Endodermal cell (in vitro differentiated cells): ENCODE results near the gene IPCEF1. TPM values are rescaled to one million over a fixed set of nuclear protein-coding genes. Genes with fewer than 3 reads are reported as not detected.

Source experiments
- DNase-seq: peaks from one replicate; pipeline ENCODE4 v3.0.0-alpha.2; 2017
- H3K27ac ChIP-seq: 2 replicates; pipeline ENCODE4 v1.5.1; 2013; ENCODE audit warnings: mild to moderate bottlenecking, low read depth, low read length, moderate library complexity
- H3K27me3 ChIP-seq: 2 replicates; pipeline ENCODE4 v1.6.1; 2013; ENCODE audit warnings: mild to moderate bottlenecking, low read length, moderate library complexity; ENCODE audit not compliant: insufficient read depth, control insufficient read depth, poor library complexity, severe bottlenecking
- H3K36me3 ChIP-seq: 2 replicates; pipeline ENCODE4 v1.7.0; 2013; ENCODE audit warnings: mild to moderate bottlenecking, low read length, moderate library complexity; ENCODE audit not compliant: control insufficient read depth, insufficient read depth
- H3K4me1 ChIP-seq: one replicate; pipeline ENCODE4 v1.7.0; 2013; ENCODE audit warnings: low read length; ENCODE audit not compliant: control insufficient read depth, insufficient read depth
- H3K4me3 ChIP-seq: 2 replicates; pipeline ENCODE4 v1.5.1; 2013; ENCODE audit warnings: mild to moderate bottlenecking, low read length, moderate library complexity
- H3K9ac ChIP-seq: 2 replicates; pipeline ENCODE4 v1.6.1; 2013; ENCODE audit warnings: mild to moderate bottlenecking, low read length, moderate library complexity; ENCODE audit not compliant: poor library complexity, severe bottlenecking; ENCODE audit errors: extremely low read depth
- H3K9me3 ChIP-seq: 2 replicates; pipeline ENCODE4 v1.6.1; 2013; ENCODE audit warnings: mild to moderate bottlenecking, low read length, moderate library complexity; ENCODE audit not compliant: control insufficient read depth
- H3K27ac Mint-ChIP-seq: 2 replicates; pipeline ENCODE4 v1.8.0; 2020; ENCODE audit warnings: mixed read lengths
- H3K27me3 Mint-ChIP-seq: 2 replicates; pipeline ENCODE4 v1.8.0; 2021; ENCODE audit warnings: mild to moderate bottlenecking, mixed read lengths; ENCODE audit not compliant: insufficient read depth
- H3K36me3 Mint-ChIP-seq: 2 replicates; pipeline ENCODE4 v1.8.0; 2020; ENCODE audit warnings: low read depth, mixed read lengths
- H3K4me1 Mint-ChIP-seq: 2 replicates; pipeline ENCODE4 v1.8.0; 2020; ENCODE audit warnings: mixed read lengths
- H3K4me3 Mint-ChIP-seq: 2 replicates; pipeline ENCODE4 v1.8.0; 2020; ENCODE audit warnings: mild to moderate bottlenecking, moderate library complexity, mixed read lengths
- H3K9me3 Mint-ChIP-seq: 2 replicates; pipeline ENCODE4 v1.8.0; 2020; ENCODE audit warnings: mild to moderate bottlenecking, mixed read lengths
- CTCF ChIP-seq: fragments of 200-600 bp; sonication (generic); conservative IDR thresholded peaks from 2 replicates; pipeline ENCODE4 v1.5.0; 2021; ENCODE audit warnings: antibody characterized with exemption, mild to moderate bottlenecking
- WGBS, 2 experiments: methylation state at CpG; one replicate each; pipeline versions ENCODE4 v1.1.5 to v1.1.7; 2013; ENCODE audit warnings: missing lambda C conversion rate in 2 of 2, mixed read lengths in 1 of 2; ENCODE audit not compliant: insufficient coverage in 1 of 2, insufficient read length in 1 of 2; 5-methylcytosine and 5-hydroxymethylcytosine counted together
- total RNA-seq, 2 donors: library from RNA; stranded (reverse); fragmentation: NEBNext Ultra II Directional in 1 of 2; extraction: Animal tissue kit (Norgen Biotek cat#: 25700) in 1 of 2; gene quantifications; 2 replicates in 1 of 2; 3 replicates in 1 of 2; pipeline ENCODE4 v1.2.1, GENCODE V29; 2021

IPCEF1 gene
- total RNA-seq, 2 donors from 2014 or later = 2.2 to 2.8 TPM

- no peak for TF ChIP-seq CTCF
- peaks cover 14% of the 10 kb centered on the region for H3K36me3 Mint-ChIP-seq
- H3K4me3 Mint-ChIP-seq = no peak overlapping the region
- H3K27ac ChIP-seq = no peak overlapping the region
- no peaks in the 10 kb centered on the region for H3K4me1 ChIP-seq
- H3K27ac Mint-ChIP-seq = no peak overlapping the region
- H3K4me3 ChIP-seq = no peak overlapping the region
- H3K36me3 ChIP-seq = no peaks in the 10 kb centered on the region
- DNase-seq = no peak
- no peak overlapping the region for H3K9ac ChIP-seq
- 93 to 100% methylated on average over 3 to 5 of the region's 5 CpGs for WGBS, 2 experiments
- H3K9me3 Mint-ChIP-seq = peaks cover 18% of the 10 kb centered on the region
- no peaks in the 10 kb centered on the region for H3K9me3 ChIP-seq
- H3K27me3 Mint-ChIP-seq = no peaks in the 10 kb centered on the region
- H3K4me1 Mint-ChIP-seq = no peaks in the 10 kb centered on the region
- no peaks in the 10 kb centered on the region for H3K27me3 ChIP-seq
Measured at GRCh38 chr6:154169193-154169847, 187.3 kb downstream of the IPCEF1 start.

- peaks cover 9% of the 10 kb centered on the region for H3K9me3 Mint-ChIP-seq
- Histone ChIP-seq H3K4me3 (no peak overlapping the region), H3K27me3 (no peaks in the 10 kb centered on the region), H3K9me3 (no peaks in the 10 kb centered on the region), H3K4me1 (no peaks in the 10 kb centered on the region), H3K9ac (no peak overlapping the region), H3K36me3 (no peaks in the 10 kb centered on the region), H3K27ac (no peak overlapping the region)
- peaks cover 8% of the 10 kb centered on the region for H3K36me3 Mint-ChIP-seq
- H3K27me3 Mint-ChIP-seq = no peaks in the 10 kb centered on the region
- H3K27ac Mint-ChIP-seq = no peak overlapping the region
- H3K4me3 Mint-ChIP-seq = no peak overlapping the region
- H3K4me1 Mint-ChIP-seq = no peaks in the 10 kb centered on the region
- WGBS, 2 experiments = 89 to 100% methylated on average over 1 to 2 of the region's 2 CpGs
- no peak for TF ChIP-seq CTCF
- DNase-seq = no peak
Measured at GRCh38 chr6:154167126-154167525, 189.5 kb downstream of the IPCEF1 start.

- WGBS, 2 experiments = 89 to 90% methylated on average over 9 of the region's 9 CpGs
- no peaks in the 10 kb centered on the region for H3K4me1 Mint-ChIP-seq
- no peaks in the 10 kb centered on the region for H3K27me3 Mint-ChIP-seq
- no peak overlapping the region for H3K4me3 Mint-ChIP-seq
- no peaks in the 10 kb centered on the region for H3K27me3 ChIP-seq
- peaks cover 8% of the 10 kb centered on the region for H3K9me3 Mint-ChIP-seq
- H3K27ac Mint-ChIP-seq = no peak overlapping the region
- DNase-seq = peak; percentile 69
- H3K9me3 ChIP-seq = no peaks in the 10 kb centered on the region
- no peak overlapping the region for H3K27ac ChIP-seq
- H3K9ac ChIP-seq = no peak overlapping the region
- peak; percentile 63 for TF ChIP-seq CTCF
- H3K36me3 ChIP-seq = no peaks in the 10 kb centered on the region
- H3K4me3 ChIP-seq = no peak overlapping the region
- peaks cover 8% of the 10 kb centered on the region for H3K36me3 Mint-ChIP-seq
- H3K4me1 ChIP-seq = no peaks in the 10 kb centered on the region
Measured at GRCh38 chr6:154166140-154166539, 190.5 kb downstream of the IPCEF1 start.
